Thyroid gland (tissue), 4 donors: Measurements from ENCODE around the gene IL34. TPM values are rescaled to one million over a fixed set of nuclear protein-coding genes. Genes with fewer than 3 reads are reported as not detected.

ENCODE experiments used
- DNase-seq, 2 donors: peaks; one replicate each; pipeline ENCODE4 v3.0.0-alpha.2; 2019
- H3K27ac ChIP-seq, 3 donors: fragments of 200-600 bp; sonication (generic); 1 replicate in 2 of 3; 2 replicates in 1 of 3; pipeline ENCODE4 v1.5.1; 2016 to 2019; ENCODE audit warnings: mild to moderate bottlenecking in 1 of 3, moderate library complexity in 1 of 3
- H3K27me3 ChIP-seq: fragments of 200-600 bp; sonication (generic); one replicate; pipeline ENCODE4 v1.5.1; 2019
- H3K36me3 ChIP-seq, 2 donors: fragments of 200-600 bp; sonication (generic); one replicate each; pipeline ENCODE4 v1.5.1; 2016 to 2019
- H3K4me1 ChIP-seq, 2 donors: fragments of 200-600 bp; sonication (generic); one replicate each; pipeline ENCODE4 v1.5.1; 2017 to 2019
- H3K4me3 ChIP-seq, 3 donors: fragments of 200-600 bp; sonication (generic); replicated peaks in 1 of 3; 1 replicate in 2 of 3; 2 replicates in 1 of 3; pipeline ENCODE4 v1.5.1; 2016; ENCODE audit warnings: mild to moderate bottlenecking in 1 of 3
- H3K9me3 ChIP-seq: fragments of 200-600 bp; sonication (generic); one replicate; pipeline ENCODE4 v1.5.1; 2017
- CTCF ChIP-seq, 6 experiments: fragments of 200-600 bp in 3 of 6; fragments of 450-650 bp in 3 of 6; sonication (generic) in 3 of 6; IDR thresholded peaks; one replicate each; pipeline ENCODE4 v1.5.1; 2016 to 2019; ENCODE audit warnings: antibody characterized with exemption in 6 of 6, mild to moderate bottlenecking in 2 of 6, inconsistent platforms in 1 of 6, moderate library complexity in 1 of 6
- POLR2A ChIP-seq, 2 donors: fragments of 450-650 bp; IDR thresholded peaks; one replicate each; pipeline ENCODE4 v1.6.1; 2017; ENCODE audit warnings: antibody characterized with exemption in 2 of 2, mild to moderate bottlenecking in 2 of 2, moderate library complexity in 1 of 2
- WGBS, 2 donors: methylation state at CpG; one replicate each; pipeline ENCODE4 v1.1.5; 2017; 5-methylcytosine and 5-hydroxymethylcytosine counted together
- intact Hi-C: fragments of 100-400 bp; cut with DNase I; formaldehyde crosslinking; loops from one replicate; pipeline ENCODE4 v1.15.1; 2023
- total RNA-seq, 4 donors: library from RNA; depleted of rRNA; stranded (reverse); fragments of >200 nt; gene quantifications; one replicate each; pipeline ENCODE4 v1.2.3, GENCODE V29; 2016

IL34 gene
- total RNA-seq, 4 donors from 2014 or later, result 3.5 to 9.6 (median 5.0) TPM

GRCh38 chr16:70601576-70602575 is 44.5 kb upstream of the IL34 start:
- Histone ChIP-seq H3K4me1 (peaks cover 12 to 15% of the 10 kb centered on the region in 2 donors), H3K36me3 (no peaks in the 10 kb centered on the region), H3K27ac (peak overlapping the region; percentile 19 to 66 (median 52)), H3K4me3 (no peak overlapping the region), H3K27me3 (no peaks in the 10 kb centered on the region), H3K9me3 (no peaks in the 10 kb centered on the region)
- TF ChIP-seq POLR2A (IDR thresholded peaks at IDR 0.05), result no peak
- no peak for TF ChIP-seq CTCF (IDR thresholded peaks at IDR 0.05)
- 42 to 46% methylated on average over 5 to 8 of the region's 8 CpGs for WGBS, 2 donors
- DNase-seq, result peak; percentile 82 to 87
- intact Hi-C loops, result no loop called here

- 85 to 89% methylated on average over 8 of the region's 8 CpGs for WGBS, 2 donors
Measured at GRCh38 chr16:70602831-70603230, 43.5 kb upstream of the IL34 start.

GRCh38 chr16:70604407-70605282 is 41.7 kb upstream of the IL34 start:
- TF ChIP-seq POLR2A (IDR thresholded peaks at IDR 0.05) (no peak), CTCF (IDR thresholded peaks at IDR 0.05) (no peak)
- no peaks in the 10 kb centered on the region for H3K27me3 ChIP-seq
- H3K27ac ChIP-seq, result no peak overlapping the region
- H3K4me3 ChIP-seq, result no peak overlapping the region
- H3K36me3 ChIP-seq, result no peaks in the 10 kb centered on the region
- DNase-seq, result no peak
- intact Hi-C loops, result no loop called here
- peaks cover 12 to 15% of the 10 kb centered on the region in 2 donors for H3K4me1 ChIP-seq
- WGBS, 2 donors, result 89 to 91% methylated on average over 8 of the region's 8 CpGs
- H3K9me3 ChIP-seq, result no peaks in the 10 kb centered on the region

More at GRCh38 chr16:70602831-70603230, 43.5 kb upstream of the IL34 start:
- H3K36me3 ChIP-seq, result no peaks in the 10 kb centered on the region
- H3K27me3 ChIP-seq, result no peaks in the 10 kb centered on the region
- intact Hi-C loops, result no loop called here
- H3K9me3 ChIP-seq, result no peaks in the 10 kb centered on the region
- no peak overlapping the region for H3K27ac ChIP-seq
- H3K4me3 ChIP-seq, result no peak overlapping the region
- DNase-seq, result no peak
- peaks cover 12 to 15% of the 10 kb centered on the region in 2 donors for H3K4me1 ChIP-seq
- TF ChIP-seq POLR2A (IDR thresholded peaks at IDR 0.05) (no peak), CTCF (IDR thresholded peaks at IDR 0.05) (no peak)

GRCh38 chr16:70605283-70605657 is 41.1 kb upstream of the IL34 start:
- no peaks in the 10 kb centered on the region for H3K27me3 ChIP-seq
- H3K36me3 ChIP-seq, result no peaks in the 10 kb centered on the region
- H3K27ac ChIP-seq, result no peak overlapping the region
- H3K9me3 ChIP-seq, result no peaks in the 10 kb centered on the region
- intact Hi-C loops, result no loop called here
- no peak for TF ChIP-seq POLR2A (IDR thresholded peaks at IDR 0.05)
- TF ChIP-seq CTCF (IDR thresholded peaks at IDR 0.05), result no peak
- H3K4me3 ChIP-seq, result no peak overlapping the region
- 85 to 86% methylated on average over 1 of the region's 1 CpG for whole genome bisulfite sequencing, 2 donors
- DNase-seq, result no peak
- peaks cover 12 to 18% of the 10 kb centered on the region in 2 donors for H3K4me1 ChIP-seq
